ENCODE results near the gene JAK2. TPM values are rescaled to one million over a fixed set of nuclear protein-coding genes. Genes with fewer than 3 reads are reported as not detected.

JAK2 gene
- total and polyA plus RNA-seq, 2 donors (not counting 3 experiments of a cell fraction or from before 2014, with no cell fraction given), result 2.1 to 10.3 TPM

- CTCF ChIA-PET, result no interaction called here
- POLR2A ChIA-PET, result no interaction called here
- H3K79me2 ChIP-seq (ENCODE audit: control insufficient read depth, insufficient read depth, low read length), result no peaks in the 10 kb centered on the region
- DNase-seq (ENCODE audit: low read depth, low spot score), result no peak
- intact Hi-C loops (cut with micrococcal nuclease) (no loop called here), dilution Hi-C loops (cut with MboI; ENCODE audit: extremely low pct_ligation_motif_present, low sequenced_read_pairs) (no loop called here)
- no TSS peak for BruUV-seq (replicated peaks)
- no peak overlapping the region for H2AFZ ChIP-seq (ENCODE audit: low read depth, low read length)
- no peak overlapping the region for H3K4me3 ChIP-seq (replicated peaks in 1 of 3; ENCODE audit: insufficient read depth in 1 of 3, low read depth in 1 of 3, low read length in 3 of 3)
- no peak overlapping the region for H3K9ac ChIP-seq (replicated peaks; ENCODE audit: extremely low read depth, insufficient read depth, low read length)
- no peak for FAIRE-seq
- H3K27me3 ChIP-seq (ENCODE audit: control insufficient read depth in 2 of 2, insufficient read depth in 2 of 2, low read length in 2 of 2), result no peaks in the 10 kb centered on the region
- no peaks in the 10 kb centered on the region for H3K9me1 ChIP-seq (replicated peaks; ENCODE audit: control insufficient read depth, extremely low read depth, insufficient read depth, low read length)
- H3K27ac ChIP-seq (ENCODE audit: insufficient read depth, low read depth, low read length), result no peak overlapping the region
- TF ChIP-seq EZH2 (IDR thresholded peaks at IDR 0.05; ENCODE audit: borderline replicate concordance, low read depth, low read length, severe bottlenecking) (no peak), GATA2 (IDR thresholded peaks at IDR 0.05; ENCODE audit: insufficient read depth, insufficient read length, low read depth, low read length) (no peak), POLR2A (IDR thresholded peaks at IDR 0.05; ENCODE audit: low read depth, low read length) (no peak), POLR2AphosphoS5 (IDR thresholded peaks at IDR 0.05; ENCODE audit: insufficient read depth, low read depth, low read length) (no peak), JUN (IDR thresholded peaks at IDR 0.05; ENCODE audit: borderline replicate concordance, insufficient read depth, insufficient read length, low read depth) (no peak), FOS (IDR thresholded peaks at IDR 0.05; ENCODE audit: borderline replicate concordance, insufficient read depth, low read length) (no peak)
- TF ChIP-seq, protein P1, sequence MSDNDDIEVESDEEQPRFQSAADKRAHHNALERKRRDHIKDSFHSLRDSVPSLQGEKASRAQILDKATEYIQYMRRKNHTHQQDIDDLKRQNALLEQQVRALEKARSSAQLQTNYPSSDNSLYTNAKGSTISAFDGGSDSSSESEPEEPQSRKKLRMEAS (IDR thresholded peaks at IDR 0.05; ENCODE audit: insufficient read depth, insufficient read length), result no peak
- no peaks in the 10 kb centered on the region for H3K9me3 ChIP-seq (replicated peaks; ENCODE audit: control insufficient read depth, insufficient read depth, low read length)
- no peaks in the 10 kb centered on the region for H4K20me1 ChIP-seq (replicated peaks; ENCODE audit: control insufficient read depth, extremely low read depth, insufficient read depth, low read length)
- no peak overlapping the region for H3K4me2 ChIP-seq (ENCODE audit: insufficient read depth, low read length)
- peaks cover 0 to 15% of the 10 kb centered on the region in 2 experiments for H3K36me3 ChIP-seq (ENCODE audit: control insufficient read depth in 2 of 2, extremely low read depth in 1 of 2, insufficient read depth in 2 of 2, low read length in 2 of 2)
- H3K4me1 ChIP-seq (ENCODE audit: control insufficient read depth, extremely low read depth, insufficient read depth, low read length), result no peaks in the 10 kb centered on the region
Observed at GRCh38 chr9:5111696-5112095, 126.6 kb downstream of the JAK2 start.

- H3K4me3 ChIP-seq (replicated peaks in 1 of 3; ENCODE audit: insufficient read depth in 1 of 3, low read depth in 1 of 3, low read length in 3 of 3), result no peak overlapping the region
- no peaks in the 10 kb centered on the region for H3K27me3 ChIP-seq (ENCODE audit: control insufficient read depth in 2 of 2, insufficient read depth in 2 of 2, low read length in 2 of 2)
- no peaks in the 10 kb centered on the region for H3K4me1 ChIP-seq (ENCODE audit: control insufficient read depth, extremely low read depth, insufficient read depth, low read length)
- no peaks in the 10 kb centered on the region for H3K79me2 ChIP-seq (ENCODE audit: control insufficient read depth, insufficient read depth, low read length)
- H3K9me3 ChIP-seq (replicated peaks; ENCODE audit: control insufficient read depth, insufficient read depth, low read length), result no peaks in the 10 kb centered on the region
- TF ChIP-seq, protein P1 (IDR thresholded peaks at IDR 0.05; ENCODE audit: insufficient read depth, insufficient read length), result no peak
- no peak for TF ChIP-seq POLR2AphosphoS5 (IDR thresholded peaks at IDR 0.05; ENCODE audit: insufficient read depth, low read depth, low read length)
- TF ChIP-seq EZH2 (IDR thresholded peaks at IDR 0.05; ENCODE audit: borderline replicate concordance, low read depth, low read length, severe bottlenecking), result no peak
- no peak for TF ChIP-seq MYC (IDR thresholded peaks at IDR 0.05; ENCODE audit: low read depth, low read length)
- TF ChIP-seq FOS (IDR thresholded peaks at IDR 0.05; ENCODE audit: borderline replicate concordance, insufficient read depth, low read length), result no peak
- TF ChIP-seq GATA2 (IDR thresholded peaks at IDR 0.05; ENCODE audit: insufficient read depth, insufficient read length, low read depth, low read length), result no peak
- TF ChIP-seq CTCF (IDR thresholded peaks at IDR 0.05; ENCODE audit: extremely low read depth in 1 of 2, insufficient read depth in 1 of 2, low read depth in 1 of 2, low read length in 2 of 2), result no peak
- no peak for TF ChIP-seq POLR2A (IDR thresholded peaks at IDR 0.05; ENCODE audit: low read depth, low read length)
- TF ChIP-seq JUN (IDR thresholded peaks at IDR 0.05; ENCODE audit: borderline replicate concordance, insufficient read depth, insufficient read length, low read depth), result no peak
- ChIA-PET CTCF (interaction anchor here (1.1 kb wide), 1 partner anchor 8 kb away, joined by 3 read pairs; no protein-coding TSS in a partner anchor), POLR2A (no interaction called here)
- dilution Hi-C loops (cut with MboI; ENCODE audit: extremely low pct_ligation_motif_present, low sequenced_read_pairs), result no loop called here
- no TSS peak for BruUV-seq (replicated peaks)
- peaks cover 0 to 15% of the 10 kb centered on the region in 2 experiments for H3K36me3 ChIP-seq (ENCODE audit: control insufficient read depth in 2 of 2, extremely low read depth in 1 of 2, insufficient read depth in 2 of 2, low read length in 2 of 2)
- no peaks in the 10 kb centered on the region for H3K9me1 ChIP-seq (replicated peaks; ENCODE audit: control insufficient read depth, extremely low read depth, insufficient read depth, low read length)
- DNase-seq (ENCODE audit: low read depth, low spot score), result no peak
- no peaks in the 10 kb centered on the region for H4K20me1 ChIP-seq (replicated peaks; ENCODE audit: control insufficient read depth, extremely low read depth, insufficient read depth, low read length)
- H3K4me2 ChIP-seq (ENCODE audit: insufficient read depth, low read length), result no peak overlapping the region
- H3K27ac ChIP-seq (ENCODE audit: insufficient read depth, low read depth, low read length), result no peak overlapping the region
- intact Hi-C loops (cut with micrococcal nuclease), result no loop called here
- H3K9ac ChIP-seq (replicated peaks; ENCODE audit: extremely low read depth, insufficient read depth, low read length), result no peak overlapping the region
- H2AFZ ChIP-seq (ENCODE audit: low read depth, low read length), result no peak overlapping the region
- FAIRE-seq, result no peak
Observed at GRCh38 chr9:5112109-5112592, 127.1 kb downstream of the JAK2 start.
